SK-N-SH treated with all-trans-retinoic acid at 6 μM for 48 hours (cell line): ENCODE data around the gene GIPC2.

Experiments used
- ATAC-seq: fragments of 200-7000 bp; cut with Tn5 transposase; 3 replicates; pipeline ENCODE4 v1.9.1; 2020; ENCODE audit warnings: mild to moderate bottlenecking, moderate library complexity
- ARNTL ChIP-seq: fragments of 450-650 bp; formaldehyde crosslinking; IDR thresholded peaks from 2 replicates; pipeline ENCODE4 v1.5.0; 2020; ENCODE audit warnings: low read depth, mild to moderate bottlenecking, moderate library complexity, borderline replicate concordance
- BACH2 ChIP-seq: fragments of 250-450 bp; sonication (Bioruptor Pico); IDR thresholded peaks from 2 replicates; pipeline ENCODE4 v1.9.0; 2021; ENCODE audit warnings: mild to moderate bottlenecking, borderline replicate concordance
- CSDC2 ChIP-seq: fragments of 250-450 bp; sonication (Bioruptor Pico); IDR thresholded peaks from 2 replicates; pipeline ENCODE4 v1.5.0; 2020; ENCODE audit warnings: mild to moderate bottlenecking, moderate library complexity
- ESRRG ChIP-seq: fragments of 250-450 bp; sonication (Bioruptor Pico); IDR thresholded peaks from 2 replicates; pipeline ENCODE4 v1.6.1; 2021; ENCODE audit warnings: mild to moderate bottlenecking
- GLIS3 ChIP-seq: fragments of 250-450 bp; sonication (Bioruptor Pico); IDR thresholded peaks from 2 replicates; pipeline ENCODE4 v1.5.0; 2020; ENCODE audit warnings: mild to moderate bottlenecking, moderate library complexity
- ISL1 ChIP-seq: fragments of 250-450 bp; sonication (Bioruptor Pico); IDR thresholded peaks from 2 replicates; pipeline ENCODE4 v2.1.2; 2022; ENCODE audit warnings: mild to moderate bottlenecking, moderate library complexity
- OSR1 ChIP-seq: fragments of 250-450 bp; sonication (Bioruptor Pico); IDR thresholded peaks from 2 replicates; pipeline ENCODE4 v1.8.0; 2022; ENCODE audit warnings: moderate library complexity, mild to moderate bottlenecking, inconsistent platforms
- PPARA ChIP-seq: fragments of 250-450 bp; sonication (Bioruptor Pico); IDR thresholded peaks from 2 replicates; pipeline ENCODE4 v1.5.0; 2020; ENCODE audit warnings: mild to moderate bottlenecking, borderline replicate concordance
- RARB ChIP-seq: fragments of 250-450 bp; sonication (Bioruptor Pico); IDR thresholded peaks from 2 replicates; pipeline ENCODE4 v1.8.0; 2021; ENCODE audit warnings: mild to moderate bottlenecking, moderate library complexity
- SNAI2 ChIP-seq: fragments of 250-450 bp; sonication (Bioruptor Pico); IDR thresholded peaks from 2 replicates; pipeline ENCODE4 v1.5.0; 2020; ENCODE audit warnings: mild to moderate bottlenecking, moderate library complexity
- TCF4 ChIP-seq: fragments of 250-450 bp; sonication (Bioruptor Pico); IDR thresholded peaks from 2 replicates; pipeline ENCODE4 v1.8.0; 2021; ENCODE audit warnings: mild to moderate bottlenecking, moderate library complexity, borderline replicate concordance
- TOX ChIP-seq: fragments of 250-450 bp; sonication (Bioruptor Pico); IDR thresholded peaks from 2 replicates; pipeline ENCODE4 v1.8.0; 2021; ENCODE audit warnings: mild to moderate bottlenecking, moderate library complexity, borderline replicate concordance
- ZC3H10 ChIP-seq: fragments of 250-450 bp; sonication (Bioruptor Pico); IDR thresholded peaks from 2 replicates; pipeline ENCODE4 v1.5.1; 2021; ENCODE audit warnings: mild to moderate bottlenecking, moderate library complexity
- ZFP3 ChIP-seq: fragments of 250-450 bp; sonication (Bioruptor Pico); IDR thresholded peaks from 2 replicates; pipeline ENCODE4 v1.5.0; 2020; ENCODE audit warnings: mild to moderate bottlenecking, moderate library complexity
- ZFP30 ChIP-seq: fragments of 450-650 bp; formaldehyde crosslinking; IDR thresholded peaks from 2 replicates; pipeline ENCODE4 v1.5.0; 2022; ENCODE audit warnings: mild to moderate bottlenecking, moderate library complexity
- ZNF70 ChIP-seq: fragments of 450-650 bp; formaldehyde crosslinking; IDR thresholded peaks from 2 replicates; pipeline ENCODE4 v1.5.0; 2020; ENCODE audit warnings: mild to moderate bottlenecking, moderate library complexity
- ZNF8 ChIP-seq: fragments of 450-650 bp; formaldehyde crosslinking; IDR thresholded peaks from 2 replicates; pipeline ENCODE4 v1.5.0; 2020; ENCODE audit warnings: mild to moderate bottlenecking, moderate library complexity
- TF ChIP-seq, protein P1 (sequence below): fragments of 250-450 bp; sonication (Bioruptor Pico); IDR thresholded peaks from 2 replicates; pipeline ENCODE4 v1.8.0; 2021; ENCODE audit warnings: low read depth, mild to moderate bottlenecking, moderate library complexity, borderline replicate concordance
- TF ChIP-seq, protein P2 (sequence below): fragments of 250-450 bp; sonication (Bioruptor Pico); IDR thresholded peaks from 2 replicates; pipeline ENCODE4 v1.8.0; 2020; ENCODE audit warnings: mild to moderate bottlenecking, moderate library complexity, borderline replicate concordance
- TF ChIP-seq, protein P3 (sequence below): fragments of 250-450 bp; sonication (Bioruptor Pico); IDR thresholded peaks from 2 replicates; pipeline ENCODE4 v1.5.1; 2020; ENCODE audit warnings: low read depth, mild to moderate bottlenecking, moderate library complexity

The GIPC2 gene

DNA sequence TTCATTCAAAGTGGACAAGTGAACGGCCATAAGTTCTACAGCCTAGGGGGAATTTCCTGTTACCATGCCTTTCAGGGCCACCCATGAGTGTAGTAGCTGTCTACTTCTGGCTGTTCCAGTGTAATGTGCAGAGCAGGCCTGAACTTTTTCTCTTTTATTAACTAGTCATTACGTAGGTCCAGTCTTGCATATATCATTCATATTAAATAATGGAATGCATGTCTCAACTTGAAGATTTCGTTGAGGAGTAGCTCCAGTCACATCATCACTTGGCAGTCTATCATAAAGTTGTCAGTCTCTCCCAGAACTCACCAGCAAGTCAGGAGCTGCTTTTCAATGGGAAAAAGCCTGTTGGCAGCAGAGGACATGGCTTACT lies 12.0 kb upstream of the GIPC2 start:
- no peak for ATAC-seq
- TF ChIP-seq OSR1 (CRISPR knock-in tag) (no peak), RARB (CRISPR knock-in tag) (no peak), TCF4 (CRISPR knock-in tag) (no peak), ISL1 (CRISPR knock-in tag) (no peak), BACH2 (CRISPR knock-in tag) (no peak), ZFP30 (CRISPR knock-in tag) (no peak)

DNA sequence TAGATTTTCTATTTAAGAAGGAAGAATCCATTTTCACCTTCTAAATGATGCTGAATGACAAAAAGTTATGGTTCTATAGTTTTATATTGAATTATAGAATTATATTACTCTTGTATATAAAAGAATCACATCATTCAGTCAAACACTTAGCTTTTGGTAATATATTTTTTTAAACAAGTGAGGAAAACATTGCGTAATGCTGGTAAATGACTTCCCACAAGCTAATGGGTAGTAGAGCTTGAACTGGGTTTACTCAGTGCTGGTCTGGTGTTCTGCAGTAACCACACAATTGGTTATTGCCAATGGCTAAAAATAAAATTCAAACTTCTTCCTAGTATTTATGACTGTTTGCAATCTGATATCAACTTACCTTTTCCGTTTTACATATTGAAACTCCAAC lies 10.6 kb upstream of the GIPC2 start:
- ATAC-seq = no peak
- TF ChIP-seq, protein P1, sequence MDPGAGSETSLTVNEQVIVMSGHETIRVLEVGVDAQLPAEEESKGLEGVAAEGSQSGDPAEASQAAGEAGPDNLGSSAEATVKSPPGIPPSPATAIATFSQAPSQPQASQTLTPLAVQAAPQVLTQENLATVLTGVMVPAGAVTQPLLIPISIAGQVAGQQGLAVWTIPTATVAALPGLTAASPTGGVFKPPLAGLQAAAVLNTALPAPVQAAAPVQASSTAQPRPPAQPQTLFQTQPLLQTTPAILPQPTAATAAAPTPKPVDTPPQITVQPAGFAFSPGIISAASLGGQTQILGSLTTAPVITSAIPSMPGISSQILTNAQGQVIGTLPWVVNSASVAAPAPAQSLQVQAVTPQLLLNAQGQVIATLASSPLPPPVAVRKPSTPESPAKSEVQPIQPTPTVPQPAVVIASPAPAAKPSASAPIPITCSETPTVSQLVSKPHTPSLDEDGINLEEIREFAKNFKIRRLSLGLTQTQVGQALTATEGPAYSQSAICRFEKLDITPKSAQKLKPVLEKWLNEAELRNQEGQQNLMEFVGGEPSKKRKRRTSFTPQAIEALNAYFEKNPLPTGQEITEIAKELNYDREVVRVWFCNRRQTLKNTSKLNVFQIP (CRISPR knock-in tag) = no peak
- TF ChIP-seq GLIS3 (CRISPR knock-in tag) = no peak
- TF ChIP-seq TCF4 (CRISPR knock-in tag) = no peak
- no peak for TF ChIP-seq ZC3H10 (CRISPR knock-in tag)
- TF ChIP-seq SNAI2 (CRISPR knock-in tag) = no peak
- TF ChIP-seq, protein P2, sequence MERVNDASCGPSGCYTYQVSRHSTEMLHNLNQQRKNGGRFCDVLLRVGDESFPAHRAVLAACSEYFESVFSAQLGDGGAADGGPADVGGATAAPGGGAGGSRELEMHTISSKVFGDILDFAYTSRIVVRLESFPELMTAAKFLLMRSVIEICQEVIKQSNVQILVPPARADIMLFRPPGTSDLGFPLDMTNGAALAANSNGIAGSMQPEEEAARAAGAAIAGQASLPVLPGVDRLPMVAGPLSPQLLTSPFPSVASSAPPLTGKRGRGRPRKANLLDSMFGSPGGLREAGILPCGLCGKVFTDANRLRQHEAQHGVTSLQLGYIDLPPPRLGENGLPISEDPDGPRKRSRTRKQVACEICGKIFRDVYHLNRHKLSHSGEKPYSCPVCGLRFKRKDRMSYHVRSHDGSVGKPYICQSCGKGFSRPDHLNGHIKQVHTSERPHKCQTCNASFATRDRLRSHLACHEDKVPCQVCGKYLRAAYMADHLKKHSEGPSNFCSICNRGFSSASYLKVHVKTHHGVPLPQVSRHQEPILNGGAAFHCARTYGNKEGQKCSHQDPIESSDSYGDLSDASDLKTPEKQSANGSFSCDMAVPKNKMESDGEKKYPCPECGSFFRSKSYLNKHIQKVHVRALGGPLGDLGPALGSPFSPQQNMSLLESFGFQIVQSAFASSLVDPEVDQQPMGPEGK (CRISPR knock-in tag) = no peak

DNA sequence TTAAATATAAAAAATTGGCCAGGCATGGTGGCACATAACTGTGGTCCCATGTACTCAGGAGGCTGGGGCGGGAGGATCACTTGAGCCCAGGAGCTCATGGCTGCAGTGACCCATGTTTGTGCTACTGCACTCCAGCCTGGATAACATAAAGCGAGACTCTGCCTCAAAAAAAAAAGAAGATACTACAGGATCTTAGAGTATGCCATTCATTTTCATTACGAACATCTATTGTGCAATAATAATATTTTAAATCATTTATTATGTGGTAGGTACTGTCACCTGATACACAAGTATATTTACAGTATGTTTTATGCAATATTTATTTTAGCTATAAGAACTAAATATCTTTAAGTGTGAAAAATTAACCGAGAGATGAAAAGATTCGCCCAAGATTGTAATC lies 9.3 kb upstream of the GIPC2 start:
- ATAC-seq = no peak
- no peak for TF ChIP-seq BACH2 (CRISPR knock-in tag)

DNA sequence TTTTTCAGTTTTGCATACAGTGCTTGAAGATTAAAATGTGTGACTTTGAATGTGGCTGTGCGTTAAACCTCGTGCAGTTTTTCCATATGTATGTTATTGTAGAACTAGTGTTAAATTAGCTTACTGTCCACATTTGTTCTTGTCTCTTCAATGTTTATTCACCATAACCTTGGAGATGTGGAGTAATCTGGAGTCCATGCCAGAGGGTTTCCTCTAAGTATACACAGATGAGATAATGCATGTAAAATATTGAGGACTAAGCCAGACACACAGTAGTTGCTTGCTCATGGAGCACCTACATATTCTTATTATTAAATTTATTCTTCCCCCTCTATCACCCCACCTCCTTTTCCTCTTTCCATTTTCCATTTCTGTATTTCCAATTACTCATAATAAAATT lies 7.7 kb upstream of the GIPC2 start:
- no peak; the same call in 2 of the 3 replicates for ATAC-seq
- TF ChIP-seq, protein P3, sequence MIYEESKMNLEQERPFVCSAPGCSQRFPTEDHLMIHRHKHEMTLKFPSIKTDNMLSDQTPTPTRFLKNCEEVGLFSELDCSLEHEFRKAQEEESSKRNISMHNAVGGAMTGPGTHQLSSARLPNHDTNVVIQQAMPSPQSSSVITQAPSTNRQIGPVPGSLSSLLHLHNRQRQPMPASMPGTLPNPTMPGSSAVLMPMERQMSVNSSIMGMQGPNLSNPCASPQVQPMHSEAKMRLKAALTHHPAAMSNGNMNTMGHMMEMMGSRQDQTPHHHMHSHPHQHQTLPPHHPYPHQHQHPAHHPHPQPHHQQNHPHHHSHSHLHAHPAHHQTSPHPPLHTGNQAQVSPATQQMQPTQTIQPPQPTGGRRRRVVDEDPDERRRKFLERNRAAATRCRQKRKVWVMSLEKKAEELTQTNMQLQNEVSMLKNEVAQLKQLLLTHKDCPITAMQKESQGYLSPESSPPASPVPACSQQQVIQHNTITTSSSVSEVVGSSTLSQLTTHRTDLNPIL (CRISPR knock-in tag) = no peak
- no peak for TF ChIP-seq ZFP3

DNA sequence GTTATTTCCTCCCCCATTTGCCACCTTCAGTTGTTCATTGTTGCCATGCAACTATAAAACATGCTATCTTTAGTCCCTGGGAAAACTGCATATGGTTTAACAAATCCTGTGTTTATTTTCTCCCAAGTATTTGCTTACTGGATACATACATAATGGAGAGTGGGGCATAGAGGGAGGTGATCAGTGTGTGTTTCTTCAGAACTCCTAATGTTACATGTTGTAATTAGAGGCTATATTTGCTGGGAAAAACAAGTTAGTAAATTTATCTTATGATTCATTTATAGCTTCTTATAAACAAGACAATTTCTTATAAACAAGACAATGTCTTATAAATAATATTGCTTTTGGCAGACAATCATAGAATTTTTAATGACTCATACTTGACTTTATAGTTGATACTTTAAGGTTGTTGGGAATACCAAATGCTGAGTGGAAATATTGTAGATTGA lies 7.3 kb upstream of the GIPC2 start:
- TF ChIP-seq ARNTL (CRISPR knock-in tag) = no peak
- ATAC-seq = peak; percentile 33; the same call in 1 of the 3 replicates

DNA sequence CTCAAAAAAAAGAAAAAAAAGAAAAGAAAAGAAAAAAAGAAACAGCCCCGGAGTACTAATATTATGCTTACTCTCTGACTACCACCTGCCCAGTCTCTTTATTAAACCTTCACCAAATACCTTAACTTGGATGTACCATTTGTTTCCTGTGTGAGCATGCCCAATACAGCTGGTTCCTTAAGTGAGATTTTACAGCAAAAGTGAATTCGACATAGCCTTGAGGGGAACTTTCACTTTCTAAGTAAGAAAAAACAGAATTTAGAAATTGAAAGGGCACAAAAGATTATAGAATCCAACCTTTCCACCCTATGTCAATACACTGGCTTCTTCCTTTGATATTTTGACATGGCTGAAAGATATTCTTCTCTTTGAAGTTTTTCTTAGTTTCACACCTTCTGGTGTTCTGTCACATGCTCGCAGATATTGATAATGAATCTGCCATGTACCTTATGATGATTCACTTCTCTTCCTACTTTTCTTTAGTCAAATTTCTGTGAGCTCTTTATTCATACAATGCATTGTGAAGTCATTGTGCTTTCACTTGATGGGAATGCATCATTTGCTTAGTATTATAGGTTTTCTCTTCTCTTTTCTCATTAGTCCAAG lies 5.2 kb upstream of the GIPC2 start:
- ATAC-seq = no peak
- no peak for TF ChIP-seq OSR1 (CRISPR knock-in tag)
- no peak for TF ChIP-seq GLIS3 (CRISPR knock-in tag)
- TF ChIP-seq SNAI2 (CRISPR knock-in tag) = no peak
- no peak for TF ChIP-seq TCF4 (CRISPR knock-in tag)
- no peak for TF ChIP-seq ZNF8
- no peak for TF ChIP-seq PPARA (CRISPR knock-in tag)

DNA sequence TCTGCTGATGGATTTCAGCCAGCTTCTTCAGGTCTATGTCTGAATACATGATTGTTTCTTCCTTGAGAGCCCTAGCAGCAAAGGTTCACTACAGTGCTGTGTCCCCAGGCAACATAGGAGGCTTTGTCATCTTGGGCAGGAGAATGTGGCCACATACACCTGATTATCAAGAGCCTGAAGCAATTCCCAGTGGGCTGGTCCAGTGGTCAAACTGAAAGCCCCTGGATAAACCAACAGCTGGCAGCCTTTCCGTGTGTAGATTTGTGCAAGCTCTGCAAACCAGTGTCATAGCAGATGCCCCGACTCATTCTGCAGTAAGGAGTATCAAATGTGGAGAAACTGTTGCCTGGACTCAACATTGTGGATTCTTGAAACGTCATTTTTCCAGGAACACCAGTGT lies 2.3 kb upstream of the GIPC2 start:
- no peak for ATAC-seq
- TF ChIP-seq, protein P1 (CRISPR knock-in tag) = no peak
- no peak for TF ChIP-seq TOX (CRISPR knock-in tag)
- TF ChIP-seq ZC3H10 (CRISPR knock-in tag) = no peak
- no peak for TF ChIP-seq ZFP30 (CRISPR knock-in tag)
- no peak for TF ChIP-seq CSDC2
- TF ChIP-seq, protein P3 (CRISPR knock-in tag) = no peak
- no peak for TF ChIP-seq ZNF70
- TF ChIP-seq PPARA (CRISPR knock-in tag) = no peak
- TF ChIP-seq ZNF8 = no peak
- TF ChIP-seq ESRRG = no peak
- TF ChIP-seq BACH2 (CRISPR knock-in tag) = no peak
- TF ChIP-seq OSR1 (CRISPR knock-in tag) = no peak
- TF ChIP-seq, all 23 proteins: peak for 0
